HEK293 (cell line): Measurements from ENCODE around the gene CA5A.
A peak's percentile ranks its signal among the peaks of the same experiment; 100 is the strongest.

Experiments
- ATF2 ChIP-seq: fragments of 450-650 bp; formaldehyde crosslinking; IDR thresholded peaks from 2 replicates; pipeline ENCODE4 v1.5.1; 2016; ENCODE audit warnings: missing biosample characterization, missing genetic modification characterization, low read depth
- BCL11A ChIP-seq: fragments of 450-650 bp; formaldehyde crosslinking; IDR thresholded peaks from 2 replicates; pipeline ENCODE4 v1.5.1; 2016; ENCODE audit warnings: low read depth, missing biosample characterization, missing genetic modification characterization
- BCL6B ChIP-seq: fragments of 450-650 bp; formaldehyde crosslinking; IDR thresholded peaks from 2 replicates; pipeline ENCODE4 v1.5.1; 2017; ENCODE audit warnings: missing biosample characterization, missing genetic modification characterization
- CTCF ChIP-seq: fragments of 450-650 bp; formaldehyde crosslinking; IDR thresholded peaks from 2 replicates; pipeline ENCODE4 v1.5.1; 2016; ENCODE audit warnings: missing biosample characterization, missing genetic modification characterization
- SCRT1 ChIP-seq: fragments of 450-650 bp; formaldehyde crosslinking; IDR thresholded peaks from 2 replicates; pipeline ENCODE4 v1.5.1; 2016; ENCODE audit warnings: missing biosample characterization, missing genetic modification characterization, borderline replicate concordance
- SP3 ChIP-seq: fragments of 450-650 bp; formaldehyde crosslinking; IDR thresholded peaks from 2 replicates; pipeline ENCODE4 v1.5.1; 2016; ENCODE audit warnings: missing biosample characterization, missing genetic modification characterization
- WT1 ChIP-seq: fragments of 450-650 bp; formaldehyde crosslinking; IDR thresholded peaks from 2 replicates; pipeline ENCODE4 v1.5.1; 2016; ENCODE audit warnings: missing biosample characterization, missing genetic modification characterization
- ZBTB48 ChIP-seq: fragments of 450-650 bp; formaldehyde crosslinking; IDR thresholded peaks from 2 replicates; pipeline ENCODE4 v1.5.1; 2016; ENCODE audit warnings: missing biosample characterization, missing genetic modification characterization
- ZFP3 ChIP-seq: fragments of 450-650 bp; formaldehyde crosslinking; IDR thresholded peaks from 2 replicates; pipeline ENCODE4 v1.5.1; 2016; ENCODE audit warnings: low read depth, missing biosample characterization, missing genetic modification characterization
- ZFP41 ChIP-seq: fragments of 450-650 bp; formaldehyde crosslinking; IDR thresholded peaks from 2 replicates; pipeline ENCODE4 v1.5.1; 2016; ENCODE audit warnings: missing biosample characterization, missing genetic modification characterization, borderline replicate concordance
- ZNF10 ChIP-seq: fragments of 450-650 bp; formaldehyde crosslinking; IDR thresholded peaks from 2 replicates; pipeline ENCODE4 v1.5.1; 2017; ENCODE audit warnings: missing biosample characterization, missing genetic modification characterization
- ZNF114 ChIP-seq: fragments of 450-650 bp; formaldehyde crosslinking; IDR thresholded peaks from 2 replicates; pipeline ENCODE4 v1.5.0; 2017; ENCODE audit warnings: missing biosample characterization, missing genetic modification characterization
- ZNF148 ChIP-seq: fragments of 450-650 bp; formaldehyde crosslinking; IDR thresholded peaks from 2 replicates; pipeline ENCODE4 v1.5.0; 2017; ENCODE audit warnings: missing biosample characterization, missing genetic modification characterization, borderline replicate concordance
- ZNF280D ChIP-seq: fragments of 450-650 bp; formaldehyde crosslinking; IDR thresholded peaks from 2 replicates; pipeline ENCODE4 v1.5.1; 2016; ENCODE audit warnings: missing biosample characterization, missing genetic modification characterization
- ZNF394 ChIP-seq: fragments of 450-650 bp; formaldehyde crosslinking; IDR thresholded peaks from 2 replicates; pipeline ENCODE4 v1.5.1; 2016; ENCODE audit warnings: missing biosample characterization, missing genetic modification characterization, mild to moderate bottlenecking, moderate library complexity, borderline replicate concordance
- ZNF433 ChIP-seq: fragments of 450-650 bp; formaldehyde crosslinking; IDR thresholded peaks from 2 replicates; pipeline ENCODE4 v1.5.1; 2016; ENCODE audit warnings: missing biosample characterization, missing genetic modification characterization, low read depth
- ZNF473 ChIP-seq: fragments of 450-650 bp; formaldehyde crosslinking; IDR thresholded peaks from 2 replicates; pipeline ENCODE4 v1.5.1; 2017; ENCODE audit warnings: missing biosample characterization, missing genetic modification characterization
- ZNF514 ChIP-seq: fragments of 450-650 bp; formaldehyde crosslinking; IDR thresholded peaks from 2 replicates; pipeline ENCODE4 v1.5.1; 2016; ENCODE audit warnings: missing biosample characterization, missing genetic modification characterization
- ZNF548 ChIP-seq: fragments of 450-650 bp; formaldehyde crosslinking; IDR thresholded peaks from 2 replicates; pipeline ENCODE4 v1.5.1; 2016; ENCODE audit warnings: missing biosample characterization, missing genetic modification characterization
- ZNF571 ChIP-seq: fragments of 450-650 bp; formaldehyde crosslinking; IDR thresholded peaks from 2 replicates; pipeline ENCODE4 v1.5.0; 2017; ENCODE audit warnings: missing biosample characterization, missing genetic modification characterization
- ZNF677 ChIP-seq: fragments of 450-650 bp; IDR thresholded peaks from 2 replicates; pipeline ENCODE4 v1.5.0; 2018; ENCODE audit warnings: missing biosample characterization, mild to moderate bottlenecking, missing genetic modification characterization, moderate library complexity
- ZNF692 ChIP-seq: fragments of 450-650 bp; formaldehyde crosslinking; IDR thresholded peaks from 2 replicates; pipeline ENCODE4 v1.5.1; 2016; ENCODE audit warnings: missing biosample characterization, missing genetic modification characterization
- ZNF76 ChIP-seq: fragments of 450-650 bp; formaldehyde crosslinking; IDR thresholded peaks from 2 replicates; pipeline ENCODE4; 2016; ENCODE audit warnings: low read depth, missing biosample characterization, missing genetic modification characterization, borderline replicate concordance
- ZNF776 ChIP-seq: fragments of 450-650 bp; formaldehyde crosslinking; IDR thresholded peaks from 2 replicates; pipeline ENCODE4 v1.5.0; 2017; ENCODE audit warnings: missing biosample characterization, missing genetic modification characterization, borderline replicate concordance
- ZNF791 ChIP-seq: fragments of 450-650 bp; formaldehyde crosslinking; IDR thresholded peaks from 2 replicates; pipeline ENCODE4 v1.5.1; 2016; ENCODE audit warnings: missing biosample characterization, missing genetic modification characterization
- ZNF837 ChIP-seq: fragments of 450-650 bp; formaldehyde crosslinking; IDR thresholded peaks from 2 replicates; pipeline ENCODE4 v1.5.1; 2016; ENCODE audit warnings: missing biosample characterization, missing genetic modification characterization

The CA5A gene

GRCh38 chr16:87950765-87951551 is 14.6 kb upstream of the CA5A start, which contains the start of gene BANP (continued):
- TF ChIP-seq ATF2 (tag by site-specific recombination): no peak
- no peak for TF ChIP-seq ZNF837 (tag by site-specific recombination)
- TF ChIP-seq ZBTB48: peak; percentile 47; the same call in 1 of the 2 replicates
- TF ChIP-seq ZNF280D: no peak
- TF ChIP-seq ZNF677: no peak
- no peak for TF ChIP-seq WT1 (tag by site-specific recombination)
- TF ChIP-seq SCRT1 (tag by site-specific recombination): peak; percentile 83
- peak; percentile 90 for TF ChIP-seq SP3
- no peak for TF ChIP-seq ZNF433 (tag by site-specific recombination)
- no peak for TF ChIP-seq ZNF114
- no peak for TF ChIP-seq ZNF791 (tag by site-specific recombination)
- no peak for TF ChIP-seq ZFP41 (tag by site-specific recombination)
- peak; percentile 100 for TF ChIP-seq ZNF76 (tag by site-specific recombination)
- TF ChIP-seq ZNF514 (tag by site-specific recombination): no peak
- TF ChIP-seq ZNF473 (tag by site-specific recombination): no peak
- peak; percentile 94 for TF ChIP-seq CTCF
- no peak for TF ChIP-seq BCL6B (tag by site-specific recombination)
- TF ChIP-seq ZNF692 (tag by site-specific recombination): peak; percentile 87
- TF ChIP-seq BCL11A (tag by site-specific recombination): no peak
- no peak for TF ChIP-seq ZNF148
- peak; percentile 33; the same call in 1 of the 2 replicates for TF ChIP-seq ZNF394 (tag by site-specific recombination)
- no peak for TF ChIP-seq ZNF776 (tag by site-specific recombination)
- peak; percentile 66; the same call in 1 of the 2 replicates for TF ChIP-seq ZNF10
- no peak for TF ChIP-seq ZNF571 (tag by site-specific recombination)
- TF ChIP-seq ZFP3 (tag by site-specific recombination): no peak
- TF ChIP-seq ZNF548: no peak
